PFSK-1 (cell line): Measurements from ENCODE around the gene CFAP20.

Experiments
- FOXP2 ChIP-seq: optimal IDR thresholded peaks from 2 replicates; pipeline ENCODE3; 2011; ENCODE audit warnings: borderline replicate concordance, control low read depth, inconsistent platforms; ENCODE audit not compliant: insufficient read depth; ENCODE audit errors: extremely low read length, extremely low read depth
- POLR2AphosphoS5 ChIP-seq: IDR thresholded peaks from 2 replicates; pipeline ENCODE4 v1.6.1; 2012; ENCODE audit warnings: low read depth, mild to moderate bottlenecking, control low read depth, low read length, moderate library complexity
- REST ChIP-seq, 2 experiments: IDR thresholded peaks; 2 replicates each; pipeline versions ENCODE4 v1.6.1 to v1.8.0; 2011 to 2012; ENCODE audit warnings: low read depth in 2 of 2, low read length in 2 of 2, control low read depth in 1 of 2, inconsistent platforms in 1 of 2, mild to moderate bottlenecking in 1 of 2, moderate library complexity in 1 of 2; ENCODE audit not compliant: insufficient read depth in 1 of 2
- TAF1 ChIP-seq: IDR thresholded peaks from 2 replicates; pipeline ENCODE4 v1.6.1; 2012; ENCODE audit warnings: low read length, control low read depth, borderline replicate concordance; ENCODE audit not compliant: insufficient read depth

GRCh38 chr16:58110571-58111301 lies 18.4 kb downstream of the CFAP20 start:
- TF ChIP-seq FOXP2, result no peak
- no peak for TF ChIP-seq REST (IDR thresholded peaks at IDR 0.05; ENCODE audit: insufficient read depth in 1 of 2, low read depth in 2 of 2, low read length in 2 of 2)
- TF ChIP-seq POLR2AphosphoS5, result no peak
- TF ChIP-seq TAF1, result no peak
